H4 (cell line): ENCODE data around the gene PARL. TPM values are rescaled to one million over a fixed set of nuclear protein-coding genes. Genes with fewer than 3 reads are reported as not detected.

Experiments
- DNase-seq: peaks from one replicate; pipeline ENCODE4 v3.0.0-alpha.2; 2015; ENCODE audit warnings: low spot score
- total RNA-seq: library from RNA; depleted of rRNA; stranded (reverse); fragments of >200 nt; shearing (Covaris generic); gene quantifications from 2 replicates; pipeline ENCODE4 v1.2.3, GENCODE V29; 2014

Gene PARL
- total RNA-seq, 1 experiment from 2014 or later: 88.7 TPM

DNA sequence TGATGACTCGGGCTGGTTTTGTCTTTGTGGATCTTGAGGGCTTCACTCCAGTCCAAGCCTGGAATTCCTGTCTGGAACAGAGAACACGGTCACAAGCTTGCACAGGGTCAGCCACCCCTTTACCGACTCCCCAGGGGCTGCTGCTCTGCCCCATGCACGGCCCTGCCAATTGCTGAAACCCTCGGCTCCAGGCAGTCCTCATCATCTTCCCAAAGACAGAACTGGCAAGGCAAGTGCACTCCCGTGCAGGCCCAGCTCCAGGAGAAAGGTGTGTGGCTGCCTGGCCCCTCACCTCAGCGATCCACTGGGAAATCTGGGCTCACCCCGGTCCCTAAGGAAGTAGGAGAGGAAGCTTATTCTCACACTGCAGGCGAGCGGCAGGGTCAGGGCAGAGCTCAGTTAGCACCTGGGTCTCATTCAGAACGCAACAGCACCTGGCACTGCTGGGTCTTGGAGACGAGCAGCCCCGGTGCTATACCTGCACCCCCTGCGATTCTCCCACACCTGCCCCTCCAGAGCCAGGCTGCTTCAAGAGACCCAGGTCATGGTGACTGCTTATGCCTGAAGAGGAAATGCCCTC, 66.5 kb downstream of the PARL start:
- no peak for DNase-seq

DNA sequence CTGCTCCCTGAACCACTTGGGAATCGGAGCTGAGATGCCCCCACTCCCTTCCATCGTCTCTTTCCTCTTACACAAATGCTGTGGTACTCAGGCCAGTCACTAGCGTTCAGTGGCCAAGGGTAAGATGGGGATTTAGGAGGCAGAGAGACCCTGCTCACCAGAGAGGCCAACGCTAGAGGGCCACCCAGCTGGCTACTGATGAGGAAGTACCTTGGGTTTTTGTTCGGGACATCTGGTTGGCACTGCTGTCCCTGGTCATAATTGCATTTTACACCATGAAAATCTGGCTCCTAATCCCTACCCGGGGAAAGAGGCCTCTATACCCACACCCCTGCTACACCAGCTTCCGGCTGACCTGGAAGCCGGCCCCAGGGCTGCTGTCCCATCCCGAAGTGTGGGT, 67.0 kb downstream of the PARL start:
- DNase-seq: no peak

DNA sequence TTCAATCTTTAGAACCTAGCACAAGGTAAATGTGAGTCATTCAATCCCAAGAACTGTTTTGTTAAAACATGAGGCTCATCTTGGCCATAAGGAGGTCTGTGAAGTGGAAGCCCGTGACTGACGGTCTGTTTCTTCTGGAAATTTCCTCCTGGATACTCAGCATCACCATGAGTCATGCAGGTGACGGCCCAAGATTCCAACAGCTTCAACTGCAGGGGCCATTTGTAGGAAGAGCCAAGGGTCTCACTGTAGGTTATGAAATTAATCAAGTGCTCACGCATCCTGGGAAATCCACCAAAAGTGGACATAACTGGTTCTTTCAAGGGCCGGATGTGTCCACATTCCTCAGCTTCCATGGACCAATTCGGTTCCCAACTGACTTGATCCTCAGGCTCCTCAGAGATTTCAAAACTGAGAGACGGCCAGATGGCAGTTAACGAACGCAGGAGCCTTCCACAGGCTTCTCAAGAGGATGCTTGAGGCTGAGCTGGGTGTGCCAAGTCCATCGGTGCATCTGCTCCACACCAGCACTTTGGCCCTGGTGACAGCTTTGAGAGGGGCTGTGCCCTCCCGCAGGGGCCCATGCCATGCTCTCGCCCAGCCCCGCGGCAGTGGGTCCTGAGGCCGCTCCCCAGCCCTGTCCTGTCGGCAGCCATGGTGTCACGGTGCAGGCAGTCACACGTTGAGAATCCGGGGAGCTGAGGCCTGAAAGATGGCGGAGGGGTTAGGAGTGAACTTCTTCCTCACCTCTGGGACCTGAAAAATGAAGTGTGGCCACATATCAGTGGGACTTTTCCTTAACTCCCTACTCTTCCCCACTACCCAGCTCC, 67.8 kb downstream of the PARL start:
- no peak for DNase-seq

DNA sequence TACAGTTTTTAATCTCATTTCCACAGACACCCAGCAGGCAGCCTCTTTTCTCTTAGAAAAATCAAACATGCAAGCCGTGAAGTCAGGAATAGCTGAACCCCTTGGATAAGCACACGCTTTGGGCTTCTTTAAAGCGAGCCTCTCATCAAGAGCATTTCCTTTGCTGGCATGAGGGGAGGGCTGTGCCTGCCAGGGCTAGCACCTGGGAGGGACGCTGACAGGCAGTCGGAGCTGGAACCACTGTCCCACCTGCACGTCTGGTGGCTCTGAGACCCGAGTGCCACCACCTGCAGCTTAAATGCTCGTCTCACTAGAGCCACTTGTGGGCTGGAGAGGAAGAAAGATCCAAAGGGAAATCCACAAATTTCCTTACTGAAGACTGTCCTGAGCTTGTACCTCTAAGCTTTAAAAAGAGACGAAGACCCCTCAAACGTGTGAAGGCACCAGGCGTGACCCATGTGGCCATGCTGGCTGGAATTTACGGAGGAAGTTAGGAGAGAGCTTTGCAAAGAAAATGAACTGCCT, 68.7 kb downstream of the PARL start:
- DNase-seq: no peak

DNA sequence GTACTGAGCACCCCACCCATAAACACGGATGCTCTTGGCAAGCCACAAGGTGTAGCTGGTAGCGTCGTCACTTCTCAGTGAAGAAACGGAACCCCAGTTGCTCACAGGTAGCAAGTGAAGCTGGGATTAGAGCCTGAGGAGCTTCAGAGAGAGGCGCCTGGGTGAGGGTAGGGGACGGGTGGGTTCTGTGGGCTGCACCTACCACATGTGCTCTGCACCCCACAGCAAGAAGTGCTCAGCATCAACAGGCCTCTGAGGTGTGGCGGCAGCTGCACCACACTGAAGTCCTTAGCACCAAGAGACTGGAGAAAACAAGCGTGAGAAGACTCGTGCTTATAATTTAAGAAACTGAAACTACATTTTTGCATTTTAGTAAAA, 69.1 kb downstream of the PARL start:
- DNase-seq: no peak

DNA sequence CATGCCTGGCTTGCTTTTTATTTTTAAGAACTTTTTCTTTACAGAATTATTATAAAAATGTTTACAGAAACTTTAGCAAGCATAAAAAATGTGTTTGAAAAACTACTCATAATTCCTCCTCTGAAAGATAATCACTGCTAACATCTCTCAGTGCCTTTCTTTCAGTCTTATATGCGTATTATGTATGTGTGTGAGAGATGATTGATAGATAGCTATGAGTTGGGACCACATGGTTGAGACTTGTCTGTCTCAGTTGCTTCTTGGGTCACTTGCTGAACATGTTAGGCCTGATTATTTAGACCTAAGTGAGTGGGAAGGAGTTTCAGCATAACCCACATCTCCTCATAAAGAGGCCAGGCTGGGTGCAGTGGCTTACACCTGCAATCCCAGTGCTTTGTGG, 70.4 kb downstream of the PARL start:
- DNase-seq: no peak

DNA sequence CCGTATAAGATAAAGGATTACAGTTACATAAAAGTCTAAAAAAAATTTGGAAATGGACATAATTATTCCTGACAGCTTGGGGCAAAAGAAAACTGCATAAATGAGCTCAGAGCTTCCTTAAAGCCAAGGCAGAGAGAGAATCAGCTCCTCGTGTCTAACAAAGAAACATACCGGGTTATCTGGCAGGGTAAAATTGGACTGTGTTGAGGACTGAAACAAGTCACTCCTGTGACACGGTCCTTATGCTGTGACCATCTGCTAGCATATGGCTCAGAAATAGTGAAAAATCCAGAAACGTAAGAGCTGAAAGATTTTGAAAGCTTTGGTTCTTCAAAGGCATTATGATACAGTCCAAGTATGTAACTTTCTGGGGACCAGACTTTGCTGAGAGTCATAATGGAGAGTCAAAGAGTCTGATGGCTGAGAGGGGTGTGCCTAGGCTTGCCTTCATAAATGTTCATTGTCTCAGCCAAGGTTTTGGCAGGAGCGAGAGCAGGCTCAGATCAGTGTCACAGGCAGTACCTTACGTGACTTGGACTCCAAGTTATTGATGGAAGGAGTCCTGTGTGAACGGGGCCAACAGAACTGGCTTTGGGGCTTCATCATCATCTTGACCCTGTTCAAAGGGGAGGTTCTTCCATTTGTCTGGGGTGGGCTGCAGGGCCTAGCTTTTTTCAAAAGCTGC, 71.8 kb downstream of the PARL start:
- DNase-seq: no peak

DNA sequence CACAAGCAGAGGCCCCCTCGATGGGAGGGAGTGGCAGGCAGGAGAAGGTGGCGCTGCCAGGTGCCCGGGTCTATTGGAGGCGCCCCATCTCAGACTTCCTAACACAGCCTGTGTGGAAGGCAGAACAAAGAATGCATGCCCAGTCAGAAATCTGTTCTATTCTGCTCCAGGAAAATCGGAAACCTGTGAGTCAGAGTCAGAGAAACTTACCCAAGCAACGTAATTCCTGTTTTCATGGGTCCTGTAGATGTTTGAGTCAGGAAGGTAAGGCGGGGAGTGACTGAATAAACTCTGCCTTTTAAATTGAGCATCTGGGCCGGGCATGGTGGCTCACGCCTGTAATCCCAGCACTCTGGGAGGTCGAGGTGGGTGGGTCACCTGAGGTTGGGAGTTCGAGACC, 73.0 kb downstream of the PARL start:
- no peak for DNase-seq

DNA sequence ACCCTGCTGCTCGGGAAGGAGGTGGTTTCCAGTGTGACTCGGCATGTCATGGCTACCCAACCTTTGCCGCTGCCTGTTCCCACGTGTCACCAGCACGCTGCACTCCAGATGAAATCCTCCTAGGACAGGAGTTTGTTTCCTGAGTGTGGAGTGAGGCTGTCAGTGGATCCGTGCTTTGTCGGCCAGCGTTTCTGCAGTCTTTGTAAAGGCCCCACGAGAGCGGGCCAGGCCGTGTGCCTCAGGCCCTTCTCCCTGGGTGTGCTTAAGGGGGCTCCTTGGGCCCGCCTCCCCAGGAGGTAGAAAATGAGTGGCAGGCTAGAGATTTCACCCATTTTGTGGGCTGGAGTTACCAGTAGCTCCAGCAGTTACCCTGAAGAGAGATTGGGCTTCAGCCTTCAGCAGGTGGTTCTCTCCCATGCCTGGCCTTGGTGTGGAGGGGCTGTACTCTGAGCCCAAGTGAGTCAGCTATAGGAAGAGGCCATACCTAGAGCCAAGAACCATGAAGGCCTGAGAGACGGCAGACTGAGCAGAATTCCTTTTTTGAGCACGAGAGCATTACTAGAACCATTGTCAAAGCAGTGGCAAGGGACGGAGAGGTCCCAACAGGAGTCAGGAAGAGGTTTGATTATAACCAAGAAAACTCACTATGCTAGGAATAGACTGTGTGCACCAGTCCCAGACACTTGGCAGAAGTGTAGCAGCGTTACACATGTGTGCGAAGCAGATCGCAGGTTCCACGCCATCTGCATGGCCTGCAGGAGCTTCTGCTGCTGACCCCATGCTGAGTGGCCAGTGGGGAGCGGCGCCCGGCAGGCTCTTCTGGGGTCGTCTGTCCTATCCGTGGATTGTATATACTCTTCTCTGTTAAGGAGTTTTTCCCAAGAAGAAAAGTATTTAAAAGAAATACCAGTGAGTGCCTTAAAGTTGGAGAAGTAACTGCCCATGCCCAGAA, 73.8 kb downstream of the PARL start:
- no peak for DNase-seq

DNA sequence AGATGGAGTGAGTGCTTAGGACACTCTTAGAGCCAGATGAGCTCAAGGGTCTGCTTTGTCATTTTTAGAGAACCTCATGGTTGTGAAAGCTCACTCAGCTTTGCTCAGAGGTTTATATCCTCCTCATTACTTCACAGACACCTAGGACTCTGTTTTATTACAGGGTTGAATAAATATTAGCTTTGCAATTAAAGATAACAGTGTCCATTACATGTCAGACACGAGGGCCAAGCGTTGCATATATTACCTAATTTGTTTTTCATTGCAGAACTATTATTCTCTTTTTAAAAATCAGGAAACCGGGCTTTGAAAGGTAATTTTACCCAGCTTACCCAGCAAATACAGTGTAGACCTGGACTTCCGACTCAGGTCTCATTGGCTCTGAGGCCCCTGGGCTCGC, 75.4 kb downstream of the PARL start:
- DNase-seq: no peak

DNA sequence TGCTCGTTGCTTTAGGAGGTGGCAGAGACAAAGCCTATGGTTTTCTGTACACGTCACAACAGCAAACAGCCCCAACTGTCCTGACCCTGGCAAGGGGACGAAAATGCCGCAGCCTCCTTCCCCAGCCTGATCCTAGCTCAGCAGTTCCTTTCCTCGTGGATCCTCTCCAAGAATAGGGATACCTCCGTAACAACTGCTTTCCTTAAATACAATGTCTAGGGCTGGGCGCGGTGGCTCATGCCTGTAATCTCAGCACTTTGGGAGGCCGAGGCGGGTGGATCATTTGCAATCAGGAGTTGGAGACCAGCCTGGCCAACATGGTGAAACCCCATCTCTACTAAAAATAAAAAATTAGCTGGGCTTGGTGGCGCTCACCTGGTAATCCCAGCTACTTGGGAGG, 76.3 kb downstream of the PARL start:
- DNase-seq: no peak

DNA sequence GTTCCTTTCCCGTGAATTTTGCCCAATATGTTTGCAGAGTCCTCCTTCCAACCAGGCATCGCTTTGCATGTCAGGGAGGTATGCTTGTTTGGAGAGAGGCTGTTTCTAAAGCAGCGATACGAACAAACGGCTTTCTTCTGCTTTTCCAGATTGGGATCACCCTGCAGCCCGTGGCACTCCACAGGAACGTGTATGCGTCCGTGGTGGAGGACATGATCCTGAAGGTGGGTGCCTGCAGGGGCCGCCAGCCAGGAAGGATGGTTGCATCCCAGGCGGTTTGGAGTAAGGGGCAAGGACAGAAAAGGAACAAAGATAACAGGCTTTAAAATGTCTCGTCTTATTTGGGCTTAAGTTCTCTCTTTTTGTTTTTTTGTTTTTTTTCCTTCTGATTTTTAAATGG, 76.8 kb downstream of the PARL start:
- DNase-seq: no peak

DNA sequence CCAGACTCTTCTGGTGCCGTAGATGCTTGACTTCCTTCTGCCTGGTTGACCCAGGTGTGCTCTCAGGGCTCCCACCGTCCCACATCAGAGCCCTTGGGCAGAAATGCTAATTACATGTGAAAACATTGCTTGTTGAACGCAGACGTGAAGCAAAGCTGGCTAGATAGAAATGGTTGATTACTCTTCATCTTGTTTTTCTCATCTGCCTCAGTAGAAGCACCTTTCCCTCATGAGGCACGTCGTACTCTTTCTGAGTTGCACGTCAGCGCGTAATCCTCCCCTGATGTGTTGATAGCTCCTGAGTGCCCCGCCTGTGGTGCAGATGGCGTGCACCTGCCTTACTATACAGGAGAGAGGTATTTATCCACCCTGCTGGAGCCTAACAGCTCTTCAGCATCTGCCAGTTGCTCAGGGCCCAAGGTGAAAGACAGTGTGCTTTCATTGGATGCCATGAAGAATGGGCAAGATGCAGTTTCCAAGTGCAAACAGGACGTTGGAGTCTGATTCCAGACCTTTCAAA, 77.4 kb downstream of the PARL start:
- no peak for DNase-seq

DNA sequence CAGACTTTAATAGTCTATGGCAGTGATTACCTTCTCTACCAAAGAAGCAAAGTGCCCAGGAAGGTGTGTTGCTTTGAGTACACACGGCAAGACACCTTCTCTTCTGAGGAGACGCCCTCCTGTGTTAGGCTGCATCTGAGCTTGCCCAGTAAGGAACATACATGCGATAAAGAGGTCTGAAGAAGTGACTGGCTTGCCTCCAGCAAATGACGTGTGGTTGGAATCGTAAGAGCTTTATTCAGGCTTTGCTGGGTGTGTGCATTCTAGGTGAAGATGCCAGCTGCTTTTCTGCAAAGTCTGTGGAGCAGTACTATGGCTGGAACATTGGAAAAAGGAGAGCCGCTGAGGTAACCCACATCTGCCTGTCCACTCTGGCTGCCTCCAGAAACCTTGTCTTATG, 81.7 kb downstream of the PARL start:
- no peak for DNase-seq

DNA sequence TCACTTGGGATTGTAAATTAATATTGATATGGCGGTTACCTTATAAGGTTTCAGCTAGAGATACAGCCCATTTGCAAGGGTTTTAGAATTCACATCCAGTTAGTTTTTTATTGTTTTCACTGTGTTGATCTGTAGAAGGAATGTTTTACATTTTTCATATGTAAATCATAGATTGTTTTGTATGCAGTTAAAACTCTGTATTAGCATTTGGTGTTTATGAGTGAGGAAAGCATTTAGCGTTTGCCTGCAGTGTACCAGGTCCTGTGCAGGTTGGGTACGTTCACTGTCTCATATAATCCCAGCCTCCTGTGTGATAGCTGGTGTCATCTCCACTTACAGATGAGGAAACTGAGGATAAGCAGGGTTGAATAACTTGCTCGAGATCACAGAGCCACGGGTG, 83.1 kb downstream of the PARL start:
- DNase-seq: no peak

DNA sequence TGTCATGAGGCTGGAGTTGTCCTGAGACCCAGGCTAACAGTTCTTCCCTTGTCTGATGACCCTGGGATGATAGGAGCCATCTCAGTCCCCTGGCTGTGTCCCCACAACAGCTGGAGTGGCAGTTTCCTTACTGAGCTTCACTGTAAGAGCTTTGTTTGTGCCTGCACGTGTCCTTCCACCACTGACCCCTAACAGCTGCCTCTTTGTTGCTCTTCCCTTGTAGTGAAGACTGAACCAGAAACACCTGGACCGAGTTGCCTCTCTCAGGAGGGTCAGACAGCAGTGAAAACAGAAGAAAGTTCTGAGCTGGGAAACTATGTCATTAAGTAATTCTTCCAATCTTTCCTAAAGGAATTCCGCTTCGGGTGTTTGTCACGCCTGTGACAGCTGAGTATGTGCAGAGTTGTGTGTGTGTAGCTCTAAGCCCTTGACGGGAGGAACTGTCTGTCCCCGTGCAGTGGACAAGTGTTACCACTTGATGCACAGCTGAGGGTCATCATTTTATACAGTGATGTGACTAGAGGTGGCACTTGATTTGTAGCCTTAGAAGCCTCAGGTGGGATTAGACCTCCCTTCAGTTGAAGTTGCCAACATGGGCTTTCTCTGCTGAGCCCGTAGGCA, 84.3 kb downstream of the PARL start:
- no peak for DNase-seq

DNA sequence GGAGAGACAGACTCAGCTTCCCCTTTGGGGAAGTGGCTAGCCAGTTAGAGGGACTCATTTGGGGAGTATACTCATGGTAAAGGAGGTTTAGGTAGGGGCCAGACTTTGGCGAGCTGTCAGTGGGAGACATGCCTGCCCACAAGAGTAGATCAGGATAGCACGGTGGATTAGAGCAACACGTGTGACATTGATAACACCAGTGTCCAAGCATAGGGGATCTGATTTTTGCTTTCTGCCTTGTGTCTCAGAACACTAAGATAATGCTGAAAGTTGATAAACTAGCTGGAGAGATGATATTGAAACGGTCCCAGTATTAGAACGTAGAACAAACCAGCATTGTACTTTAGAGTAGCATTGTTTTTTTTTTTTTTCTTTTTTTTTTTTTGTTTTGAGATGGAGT, 85.2 kb downstream of the PARL start:
- no peak for DNase-seq

DNA sequence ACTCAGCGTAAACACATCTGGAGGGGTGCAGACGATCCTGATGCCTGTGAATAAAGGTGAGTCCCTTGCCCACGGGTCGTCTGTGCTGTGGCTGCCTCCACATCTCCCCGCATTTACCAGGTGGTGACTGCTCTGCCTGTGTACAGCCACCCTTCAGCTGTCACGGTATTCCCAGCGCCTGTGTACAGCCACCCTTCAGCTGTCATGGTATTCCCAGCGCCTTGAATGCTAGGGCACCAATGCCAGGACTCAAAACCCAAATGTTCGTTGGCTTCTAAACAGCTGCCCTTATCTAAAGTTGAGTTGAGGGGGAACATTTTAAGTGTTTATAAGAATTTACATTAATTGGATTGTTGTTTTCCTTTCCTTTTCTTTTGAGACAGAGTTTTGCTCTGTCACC, 86.7 kb downstream of the PARL start:
- no peak for DNase-seq

DNA sequence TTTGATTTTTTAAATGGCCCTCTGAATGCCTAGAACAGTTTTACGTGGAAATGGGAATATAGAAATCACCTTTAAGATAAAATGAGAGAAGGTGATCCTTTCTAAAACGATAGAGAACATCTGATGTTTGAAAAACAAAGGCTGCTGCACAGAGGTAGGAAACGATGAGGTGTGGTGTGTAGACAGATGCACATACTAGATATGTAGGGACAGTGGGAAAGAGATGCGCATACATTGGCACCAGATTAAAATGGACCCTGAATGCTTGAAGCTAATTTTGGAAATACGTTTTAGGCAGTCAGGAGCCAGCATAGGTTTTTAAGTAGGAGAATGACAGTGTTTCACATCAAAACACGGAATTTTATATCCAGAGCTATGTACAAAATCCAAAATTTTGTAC, 88.3 kb downstream of the PARL start:
- no peak for DNase-seq

DNA sequence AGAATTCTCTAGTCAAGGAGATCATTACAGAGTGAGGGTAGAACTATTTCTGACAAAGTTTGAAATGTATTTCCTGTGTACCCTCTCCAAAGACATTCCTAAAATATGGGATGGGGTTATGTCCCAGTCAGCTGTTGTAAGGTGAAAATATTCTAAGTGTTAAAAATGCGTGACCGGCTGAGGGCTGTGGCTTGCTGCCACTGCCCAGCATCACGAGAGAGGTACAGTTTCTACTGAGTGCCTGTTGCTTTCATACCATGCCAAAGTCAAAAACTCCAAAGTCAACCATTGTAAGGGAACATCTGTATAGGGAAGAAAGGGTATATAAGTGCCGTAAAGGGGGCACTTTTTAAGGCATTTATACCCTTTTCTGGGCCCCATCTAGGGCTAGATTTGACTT, 90.2 kb downstream of the PARL start:
- DNase-seq: no peak

DNA sequence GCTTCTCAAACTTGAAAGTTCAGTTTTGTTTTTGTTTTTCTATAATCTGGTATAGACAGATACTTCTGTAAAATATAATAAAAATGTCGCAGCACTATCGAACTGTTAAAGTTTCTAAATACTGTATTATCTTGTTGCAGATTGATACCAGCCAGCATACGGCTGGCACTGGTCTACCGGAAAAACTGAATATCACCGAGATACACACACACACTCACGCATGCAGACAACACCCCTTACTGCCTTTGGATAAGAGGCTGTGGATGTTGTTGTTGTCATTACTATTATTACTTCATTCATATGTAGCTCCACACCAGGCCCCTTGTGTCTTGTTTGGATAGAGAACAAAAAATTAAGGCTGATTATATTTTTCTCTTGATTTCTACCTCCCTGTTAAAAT, 91.7 kb downstream of the PARL start:
- DNase-seq: no peak
